ENCODE measurements around the gene IDUA.
"Not testable (repeated sequence)": the region's sequence is repeated elsewhere in the genome, so short reads cannot be mapped to it uniquely, and the experiment has no call there.

IDUA gene

DNA sequence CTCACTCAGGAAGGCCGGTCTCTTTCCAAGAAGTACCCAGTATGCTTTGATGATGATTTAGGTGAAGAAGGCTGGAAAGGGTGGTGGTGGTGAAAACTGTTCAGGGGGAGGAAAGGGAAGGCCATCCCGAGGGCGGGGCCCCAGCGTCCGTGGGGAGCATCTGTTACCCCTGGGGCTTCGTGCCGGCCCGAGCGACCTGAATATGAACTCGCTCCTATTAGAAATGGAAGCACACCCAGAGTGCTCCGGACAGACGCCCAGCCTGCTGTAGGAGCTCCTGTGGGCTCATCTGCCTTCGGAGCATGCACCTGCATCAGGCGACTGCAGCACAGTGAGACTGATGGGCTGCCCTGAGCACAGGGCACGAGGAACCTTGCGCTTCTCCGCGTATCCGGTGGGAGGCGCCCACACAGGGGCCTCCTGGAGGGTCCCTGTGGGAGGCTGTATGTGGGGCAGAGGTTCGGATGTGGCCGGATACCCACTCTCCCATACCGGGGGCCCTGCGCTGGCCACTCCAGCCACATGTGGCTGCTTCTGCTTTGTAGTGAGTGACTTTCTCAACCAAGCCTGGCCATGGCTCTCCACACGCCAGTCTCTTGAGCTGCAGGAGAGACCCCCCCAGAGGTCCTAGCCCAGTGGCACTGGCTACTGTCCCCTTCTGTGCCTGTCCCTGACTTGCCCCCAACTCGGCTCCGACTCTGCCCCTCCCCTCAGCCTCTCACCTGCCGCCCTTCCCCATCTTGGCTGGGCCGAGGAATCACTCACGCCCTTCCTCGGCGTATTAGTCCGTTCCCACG is 61.3 kb downstream of the IDUA start:
- DNase-seq = no peak

DNA sequence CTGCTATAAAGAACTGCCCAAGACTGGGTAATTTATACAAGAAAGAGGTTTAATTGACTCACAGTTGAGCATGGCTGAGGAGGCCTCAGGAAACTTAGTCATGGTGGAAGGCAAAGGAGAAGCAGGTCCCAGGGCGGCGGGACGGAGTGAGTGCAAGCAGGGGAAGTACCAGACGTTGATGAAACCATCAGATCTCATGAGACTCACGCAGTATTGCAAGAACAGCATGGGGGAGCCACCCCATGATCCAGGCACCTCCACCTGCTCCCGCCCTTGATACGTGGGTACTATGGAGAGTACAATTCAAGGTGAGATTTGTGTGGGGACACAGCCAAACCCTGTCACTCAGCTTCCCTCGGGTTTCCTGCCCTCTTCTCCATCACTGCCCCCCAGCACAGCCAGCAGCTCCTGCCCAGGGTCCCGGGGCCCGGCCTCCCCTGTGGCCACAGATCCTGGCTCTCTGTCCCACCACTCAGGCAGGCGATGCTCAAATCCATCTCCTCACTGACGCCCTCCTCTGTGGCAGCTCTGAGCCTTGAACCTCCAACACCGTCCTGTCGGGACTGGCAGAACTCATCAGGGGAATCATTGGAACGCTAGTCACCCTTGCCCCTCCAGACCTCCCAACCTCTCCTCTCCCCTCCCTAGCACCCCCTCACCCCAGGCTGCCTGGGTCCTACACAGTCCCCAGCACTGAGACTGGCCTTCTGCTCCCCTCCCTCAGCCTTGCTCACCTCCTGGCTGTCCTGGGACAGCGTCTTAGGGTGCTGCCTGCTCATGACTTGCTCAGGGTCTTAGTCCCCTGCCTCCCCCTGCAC is 62.1 kb downstream of the IDUA start:
- DNase-seq = no peak

DNA sequence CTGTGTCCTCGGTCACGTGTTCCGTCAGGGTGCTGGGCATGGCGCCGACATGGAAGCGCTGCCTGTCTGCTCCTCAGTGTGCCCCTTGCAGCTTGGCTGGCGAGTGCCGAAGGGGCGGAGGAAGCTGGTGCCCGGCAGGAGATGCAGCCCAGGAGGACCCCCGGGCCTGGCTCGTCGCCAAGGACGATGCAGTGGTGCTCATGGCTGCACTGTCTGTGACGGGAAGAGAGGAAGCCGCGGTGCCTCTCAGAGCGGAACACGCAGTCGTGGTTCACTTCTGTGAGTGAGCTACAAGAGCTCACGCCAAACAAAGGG is 62.7 kb downstream of the IDUA start:
- no peak for DNase-seq

DNA sequence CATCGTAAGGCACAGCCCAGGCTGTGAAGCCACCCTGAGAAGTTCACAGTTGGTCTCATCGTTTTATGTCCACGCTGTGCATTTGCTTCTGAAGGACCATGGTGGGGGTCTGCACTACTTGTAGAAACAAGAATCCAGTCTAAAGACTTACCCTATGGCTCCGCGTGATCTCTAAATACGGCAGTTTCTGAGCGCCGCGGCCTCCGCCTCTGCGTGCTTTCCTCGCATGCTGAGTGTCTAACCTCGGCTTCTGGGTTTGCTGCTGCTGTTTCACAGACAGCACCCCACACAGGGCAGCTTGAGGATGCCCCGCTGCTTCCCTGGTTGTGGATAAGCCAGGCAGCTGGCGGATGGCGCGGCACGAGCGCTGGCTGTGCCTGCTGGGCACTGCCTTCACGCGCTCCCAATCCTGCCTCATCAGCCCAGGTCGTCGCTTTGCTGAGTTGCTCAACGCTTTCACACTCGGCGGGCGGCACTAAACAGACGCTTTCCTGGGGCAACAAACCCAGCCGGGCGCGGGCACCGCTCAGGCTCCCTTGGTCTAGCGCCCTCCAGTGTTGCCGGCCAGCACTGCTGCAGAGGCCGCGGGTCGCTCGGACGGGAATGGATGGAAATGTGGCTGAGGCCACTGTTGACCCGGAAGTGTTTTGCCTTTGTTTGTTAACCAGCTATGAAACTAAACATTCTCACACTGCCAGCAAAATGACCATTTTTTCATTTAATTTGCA is 63.8 kb downstream of the IDUA start:
- DNase-seq = no peak

DNA sequence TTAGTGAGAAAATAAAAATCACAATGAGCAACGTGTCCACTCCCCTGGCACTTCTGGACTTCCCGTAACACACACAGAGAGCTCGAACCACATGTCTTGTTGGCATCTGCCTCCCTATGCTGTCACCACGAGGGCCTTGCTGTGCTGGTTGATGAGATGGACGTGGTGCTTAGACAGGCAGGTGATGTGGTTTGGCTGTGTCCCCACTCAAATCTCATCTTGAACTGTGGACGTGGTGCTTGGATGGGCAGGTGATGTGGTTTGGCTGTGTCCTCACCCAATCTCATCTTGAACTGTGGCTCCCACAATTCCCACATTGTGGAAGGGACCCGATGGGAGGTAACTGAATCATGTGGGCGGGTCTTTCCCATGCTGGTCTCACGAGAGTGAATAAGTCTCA is 64.6 kb downstream of the IDUA start:
- no peak for DNase-seq

DNA sequence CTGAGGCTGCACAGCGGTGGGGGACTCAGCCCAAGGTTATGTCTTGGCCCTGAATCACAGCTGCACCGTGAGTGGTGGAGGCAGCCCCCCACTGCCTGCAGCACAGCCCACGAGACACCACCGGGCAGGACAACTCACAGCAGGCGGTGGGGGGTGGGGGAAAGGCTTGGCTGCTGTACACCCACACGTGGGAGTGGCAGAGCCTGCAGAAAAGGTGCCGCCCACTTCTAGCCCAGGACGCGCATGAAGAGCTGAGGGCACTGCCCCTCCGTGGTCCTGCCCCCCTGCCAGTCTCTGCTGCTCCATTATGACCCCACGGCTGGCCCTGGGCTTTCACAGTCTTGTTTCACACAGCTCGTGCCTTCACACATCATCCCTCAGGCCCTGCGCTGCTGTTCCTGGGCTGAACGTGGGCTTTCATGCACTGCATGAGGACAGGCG is 65.4 kb downstream of the IDUA start:
- no peak for DNase-seq

DNA sequence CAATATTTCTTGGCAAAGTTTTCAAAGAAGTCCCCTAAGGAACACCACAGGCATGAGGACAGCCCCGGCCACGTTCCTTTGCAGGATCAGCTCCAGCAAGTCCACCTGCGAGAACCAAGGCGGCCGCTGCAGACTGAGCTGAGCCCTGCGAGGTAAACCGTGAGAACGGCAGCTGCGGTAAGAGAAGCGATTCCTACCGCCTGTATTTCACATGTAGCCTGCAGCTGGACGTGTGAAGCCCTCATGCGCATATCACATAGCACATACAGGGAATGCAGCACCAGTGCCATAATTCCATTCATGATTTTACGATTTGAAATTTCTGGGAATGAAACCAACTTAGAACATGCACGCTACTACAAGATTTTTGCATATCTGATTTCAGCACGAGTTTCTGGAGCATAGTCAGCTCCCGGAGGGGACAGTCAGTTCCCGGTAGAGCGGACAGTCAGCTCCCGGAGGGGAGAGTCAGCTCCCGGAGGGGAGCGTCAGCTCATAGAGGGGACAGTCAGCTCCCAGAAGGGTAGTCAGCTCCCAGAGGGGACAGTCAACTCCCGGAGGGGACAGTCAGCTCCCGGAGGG is 66.3 kb downstream of the IDUA start:
- DNase-seq = no peak

DNA sequence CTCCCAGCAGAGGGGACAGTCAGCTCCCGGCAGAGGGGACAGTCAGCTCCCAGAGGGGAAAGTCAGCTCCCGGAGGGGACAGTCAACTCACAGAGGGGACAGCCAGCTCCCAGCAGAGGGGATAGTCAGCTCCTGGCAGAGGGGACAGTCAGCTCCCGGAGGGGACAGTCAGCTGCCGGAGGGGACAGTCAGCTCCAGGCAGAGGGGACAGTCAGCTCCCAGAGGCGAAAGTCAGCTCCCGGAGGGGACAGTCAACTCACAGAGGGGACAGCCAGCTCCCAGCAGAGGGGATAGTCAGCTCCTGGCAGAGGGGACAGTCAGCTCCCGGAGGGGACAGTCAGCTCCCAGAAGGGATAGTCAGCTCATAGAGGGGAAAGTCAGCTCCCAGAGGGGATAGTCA is 67.0 kb downstream of the IDUA start:
- not testable (repeated sequence) for DNase-seq

Measured in CD4-positive, alpha-beta T cell treated with Interleukin-4 for 4 hours (primary cell).